GM19240 (cell line): ENCODE data around the gene RPL6.
A peak's percentile ranks its signal among the peaks of the same experiment; 100 is the strongest.
"Not testable (repeated sequence)": the region's sequence is repeated elsewhere in the genome, so short reads cannot be mapped to it uniquely, and the experiment has no call there.

Source experiments
- DNase-seq: peaks from one replicate; pipeline ENCODE4 v3.0.0; 2011; ENCODE audit warnings: low spot score; ENCODE audit not compliant: insufficient read length

The RPL6 gene

DNA sequence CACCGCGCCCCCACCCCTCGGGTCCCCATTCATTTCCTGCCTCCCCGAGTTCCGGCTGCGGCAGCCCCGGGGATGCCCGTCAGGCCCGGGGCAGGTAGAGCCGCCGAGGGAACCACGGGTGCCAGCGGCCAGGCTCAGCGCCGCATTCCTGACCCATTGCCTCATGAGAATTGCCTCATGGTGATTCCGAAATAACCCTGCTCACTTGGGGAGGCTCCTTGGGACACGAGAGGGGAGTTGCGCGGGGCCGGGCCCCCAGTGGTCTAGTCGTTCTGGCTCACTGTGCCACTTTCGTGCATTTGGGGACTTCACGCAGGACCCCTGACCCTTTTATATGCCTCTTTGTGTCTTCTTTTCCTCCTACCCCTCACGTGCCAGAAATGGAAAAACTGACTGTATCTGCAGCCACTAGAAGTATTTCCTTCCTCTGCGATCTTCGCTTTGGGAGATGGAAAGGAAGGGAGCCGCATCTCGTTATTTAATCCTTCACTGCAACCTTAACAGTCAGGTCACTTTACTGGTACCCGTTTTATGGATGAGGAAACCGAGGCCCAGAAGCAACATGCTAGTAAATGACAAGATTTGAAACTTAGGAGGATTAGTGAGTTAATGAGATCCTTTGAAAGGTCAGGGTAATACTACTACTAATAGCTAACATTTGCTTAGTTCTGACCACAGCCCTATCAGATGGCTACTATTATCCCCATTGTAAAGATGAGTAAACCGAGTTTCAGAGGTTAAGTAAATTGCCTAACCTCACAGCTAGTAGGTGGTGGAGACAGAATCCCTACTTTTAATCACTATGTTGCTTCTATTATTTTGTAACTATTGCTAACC is 10.1 kb upstream of the RPL6 start:
- peak; percentile 15 for DNase-seq

DNA sequence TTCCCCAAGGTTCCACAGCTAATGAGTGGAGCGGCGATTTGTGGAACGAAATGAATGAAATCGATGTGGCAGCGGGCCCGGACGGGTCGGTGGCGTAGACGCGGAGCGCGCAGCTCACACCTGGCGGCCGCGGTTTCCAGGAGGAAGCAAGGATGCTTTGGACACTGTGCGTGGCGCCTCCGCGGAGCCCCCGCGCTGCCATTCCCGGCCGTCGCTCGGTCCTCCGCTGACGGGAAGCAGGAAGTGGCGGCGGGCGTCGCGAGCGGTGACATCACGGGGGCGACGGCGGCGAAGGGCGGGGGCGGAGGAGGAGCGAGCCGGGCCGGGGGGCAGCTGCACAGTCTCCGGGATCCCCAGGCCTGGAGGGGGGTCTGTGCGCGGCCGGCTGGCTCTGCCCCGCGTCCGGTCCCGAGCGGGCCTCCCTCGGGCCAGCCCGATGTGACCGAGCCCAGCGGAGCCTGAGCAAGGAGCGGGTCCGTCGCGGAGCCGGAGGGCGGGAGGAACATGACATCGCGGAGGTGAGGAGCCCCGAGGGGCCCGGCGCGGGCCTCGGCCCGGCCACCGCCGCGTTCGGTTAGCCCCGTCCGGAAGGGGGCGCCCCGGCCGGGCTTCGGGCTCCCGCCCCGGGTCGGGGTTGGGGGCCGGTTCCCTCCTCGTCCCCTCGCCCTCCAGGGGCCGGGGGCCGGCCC is 9.3 kb upstream of the RPL6 start, which contains the start of gene PTPN11:
Gene PTPN11, plus strand, starts transcription at position 340 of the 689 bp plus-strand sequence. Its CDS starts 165 bp downstream, at position 505.
- peak; percentile 32 for DNase-seq

DNA sequence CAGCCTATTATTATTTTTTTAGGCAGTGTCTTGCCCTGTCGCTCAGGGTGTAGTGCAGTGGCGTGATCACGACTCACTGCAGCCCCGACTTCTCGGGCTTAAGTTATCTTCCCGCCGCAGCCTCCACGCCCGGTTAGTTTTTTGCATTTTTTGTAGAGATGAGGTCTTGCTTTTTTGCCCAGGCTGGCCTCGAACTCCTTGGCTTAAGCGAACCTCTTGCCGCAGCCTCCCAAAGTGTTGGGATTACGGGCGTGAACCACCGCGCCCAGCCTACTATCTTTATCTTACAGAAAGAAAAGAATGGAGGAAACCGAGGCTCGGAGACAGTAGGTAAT is 8.8 kb upstream of the RPL6 start:
- DNase-seq, result no peak

DNA sequence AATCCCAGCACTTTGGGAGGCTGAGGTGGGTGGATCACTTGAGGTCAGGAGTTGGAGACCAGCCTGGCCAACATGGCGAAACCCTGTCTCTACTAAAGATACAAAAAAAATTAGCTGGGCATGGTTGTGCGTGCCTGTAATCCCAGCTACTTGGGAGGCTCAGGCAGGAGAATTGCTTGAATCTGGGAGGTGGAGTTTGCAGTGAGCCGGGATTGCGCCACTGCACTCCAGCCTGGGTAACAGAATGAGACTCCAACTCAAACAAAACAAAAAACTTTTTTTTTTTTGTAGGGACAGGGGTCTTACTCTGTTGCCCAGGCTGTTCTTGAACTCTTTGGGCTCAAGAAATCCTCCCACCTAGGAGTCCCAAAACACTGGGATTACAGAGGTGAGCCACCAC is 6.1 kb upstream of the RPL6 start:
- not testable (repeated sequence) for DNase-seq

DNA sequence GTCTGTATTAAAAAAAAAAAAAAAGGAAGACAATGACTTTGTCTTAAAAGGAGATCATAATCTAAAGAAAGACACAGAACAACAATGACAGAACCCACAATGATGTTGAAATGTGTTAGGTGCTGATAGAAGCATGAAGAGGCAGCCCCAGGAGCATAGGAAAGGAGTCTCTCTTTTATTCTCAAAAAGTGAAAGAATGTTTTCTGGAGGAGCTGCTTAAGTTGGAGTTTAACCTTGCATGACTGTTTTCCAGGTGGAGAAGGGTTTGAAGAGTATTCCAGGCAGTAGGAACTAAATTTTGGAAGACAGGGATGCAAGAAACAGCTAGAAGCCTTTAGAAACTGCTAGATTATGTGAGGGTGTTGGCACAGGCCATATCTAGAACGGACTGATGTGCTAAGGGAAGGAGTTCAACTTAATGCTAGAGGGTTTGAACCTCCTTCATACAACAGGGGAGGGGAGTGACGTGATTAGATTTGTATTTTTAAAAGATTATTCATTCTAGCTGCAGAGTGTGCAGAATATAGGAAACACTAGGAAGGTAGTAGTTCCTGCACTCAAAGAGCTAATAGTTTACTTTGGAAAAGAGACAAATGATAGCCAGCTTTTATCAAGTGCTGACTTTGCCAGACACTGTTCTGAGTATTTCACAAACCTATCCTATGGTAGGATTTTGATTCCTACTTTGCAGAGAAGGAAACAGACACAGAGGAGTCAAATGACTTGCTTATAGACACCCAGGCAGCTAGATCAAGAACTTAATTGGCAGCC is 4.6 kb upstream of the RPL6 start:
- no peak for DNase-seq

DNA sequence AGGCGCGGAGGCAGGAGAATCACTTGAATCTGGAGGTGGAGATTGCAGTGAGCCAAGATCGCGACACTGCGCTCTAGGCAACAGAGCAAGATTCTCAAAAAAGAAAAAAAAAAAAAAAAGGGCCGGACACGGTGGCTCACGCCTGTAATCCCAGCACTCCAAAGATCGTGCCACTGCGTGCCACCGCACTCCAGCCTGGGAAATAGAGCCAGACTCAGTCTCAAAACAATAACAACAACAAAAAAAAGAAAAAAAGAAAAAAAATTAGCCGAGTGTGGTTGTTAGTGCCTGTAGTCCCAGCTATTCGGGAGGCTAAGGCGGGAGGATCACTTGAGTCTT is 470 bp upstream of the RPL6 start:
- DNase-seq, result no peak

DNA sequence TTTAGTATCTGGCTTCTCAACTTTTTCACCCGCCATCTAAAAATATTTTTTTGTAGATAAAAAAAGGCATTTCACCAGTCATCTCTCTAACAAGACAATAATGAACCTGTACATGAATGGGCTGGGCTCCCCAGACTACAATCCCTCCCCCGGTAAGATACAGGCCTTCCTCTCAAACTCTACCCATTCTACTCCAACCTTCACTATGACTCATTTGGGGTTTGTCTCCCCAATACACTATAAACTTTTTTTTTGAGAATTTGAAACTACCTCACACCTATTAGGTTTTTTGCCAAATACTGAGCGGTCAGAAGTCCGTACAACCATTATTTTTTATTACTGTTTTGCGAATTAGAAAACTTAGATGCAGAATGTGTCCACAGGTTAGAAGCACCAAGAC is 784 bp downstream of the RPL6 start:
- no peak for DNase-seq

DNA sequence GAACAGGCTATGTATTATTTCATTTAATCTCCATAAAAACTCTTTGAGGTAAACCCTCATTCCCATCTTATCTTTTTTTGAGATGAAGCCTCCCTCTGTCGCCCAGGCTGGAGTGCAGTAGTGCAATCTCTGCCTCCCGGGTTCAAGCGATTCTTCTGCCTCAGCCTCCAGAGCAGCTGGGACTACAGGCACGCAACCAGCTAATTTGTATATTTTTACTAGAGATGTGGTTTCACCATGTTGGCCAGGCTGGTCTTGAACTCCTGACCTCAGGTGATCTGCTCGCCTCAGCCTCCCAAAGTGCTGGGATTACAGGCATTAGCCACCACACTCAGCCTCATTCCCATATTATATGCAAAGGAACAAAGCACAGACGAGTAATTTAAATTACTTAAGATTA is 1.7 kb downstream of the RPL6 start:
- not testable (repeated sequence) for DNase-seq

DNA sequence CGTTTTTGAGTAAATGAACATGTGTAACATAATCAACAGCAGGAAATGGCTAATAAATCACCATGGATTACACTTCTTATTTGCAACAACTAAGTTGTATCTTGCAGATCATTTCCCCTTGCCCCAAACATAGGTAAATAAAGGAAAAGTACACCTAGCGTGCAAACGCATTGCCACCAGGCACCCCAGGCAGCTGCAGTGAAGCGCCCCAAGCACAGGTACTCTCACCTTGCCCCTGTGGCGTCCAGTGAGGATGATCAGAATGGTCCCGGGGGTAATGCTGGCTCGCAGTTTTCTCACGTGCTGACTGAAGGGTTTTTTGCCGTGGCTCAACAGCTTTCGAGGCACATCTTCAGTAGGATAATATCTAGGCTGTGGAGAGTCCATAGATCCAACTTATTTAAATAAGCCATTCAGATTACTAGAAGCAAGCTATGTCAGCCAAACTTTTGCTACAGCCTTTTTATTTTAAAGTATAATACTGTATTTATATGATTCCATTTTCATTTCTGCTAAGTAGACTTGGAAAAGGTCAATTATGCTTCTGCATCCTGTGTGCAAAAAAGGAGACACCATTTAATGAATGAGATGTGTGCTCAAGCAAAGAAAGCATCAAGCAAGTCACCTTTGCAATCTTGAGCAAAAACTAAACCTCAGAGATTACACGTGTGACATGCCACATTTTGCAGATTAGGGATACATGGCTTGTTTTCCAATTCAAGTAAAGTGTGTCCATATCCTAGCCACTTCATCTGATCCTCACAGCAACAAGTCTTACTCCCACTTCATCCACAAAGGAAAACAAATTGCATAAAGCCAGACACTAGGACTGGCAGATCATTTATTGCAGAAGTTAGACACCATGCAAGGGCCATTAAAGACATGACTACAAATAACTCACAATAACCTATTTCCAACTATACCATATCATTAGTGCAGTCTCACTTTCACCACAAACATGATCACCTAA is 2.6 kb downstream of the RPL6 start:
- no peak for DNase-seq

DNA sequence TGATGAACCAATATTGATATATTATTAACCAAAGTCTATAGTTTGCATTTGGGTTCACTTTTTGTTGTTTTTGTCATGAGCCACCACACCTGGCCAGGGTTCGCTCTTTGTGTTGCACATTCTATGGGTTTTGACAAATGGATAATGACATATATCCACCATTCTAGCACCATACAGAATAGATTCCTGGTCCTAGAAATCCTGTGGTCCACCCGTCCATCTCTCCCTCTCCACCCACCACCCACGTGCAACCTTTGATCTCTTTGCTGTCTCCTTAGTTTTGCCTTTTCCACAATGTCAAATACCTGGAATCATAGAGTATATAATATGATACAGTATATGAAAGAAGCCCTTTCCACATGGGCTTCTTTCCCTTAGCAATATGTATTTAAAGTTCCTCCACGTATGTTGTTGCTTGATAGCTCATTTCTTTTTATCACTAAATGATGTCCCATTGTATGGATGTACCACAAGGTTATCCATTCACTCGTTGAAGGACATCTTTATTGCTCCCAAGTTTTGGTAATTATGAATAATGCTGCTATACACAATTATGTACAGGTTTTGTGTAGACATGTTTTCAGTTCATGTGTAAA is 7.4 kb downstream of the RPL6 start:
- DNase-seq, result no peak

DNA sequence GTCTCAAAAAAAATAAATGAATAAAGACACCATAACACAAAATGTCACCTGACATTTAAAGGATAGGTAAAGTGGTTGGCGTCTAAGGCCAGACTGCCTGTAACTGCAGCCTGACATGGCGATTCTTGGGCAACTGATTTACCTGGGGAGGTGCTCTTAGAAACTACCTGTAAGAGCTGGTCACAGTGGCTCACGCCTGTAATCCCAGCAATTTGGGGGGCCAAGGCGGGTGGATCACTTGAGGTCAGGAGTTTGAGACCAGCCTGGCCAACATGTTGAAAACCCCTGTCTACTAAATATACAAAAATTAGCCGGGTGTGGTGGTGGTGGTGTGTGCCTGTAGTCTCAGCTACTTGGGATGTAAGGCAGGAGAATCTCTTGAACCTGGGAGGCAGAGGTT is 8.4 kb downstream of the RPL6 start:
- DNase-seq, result no peak

DNA sequence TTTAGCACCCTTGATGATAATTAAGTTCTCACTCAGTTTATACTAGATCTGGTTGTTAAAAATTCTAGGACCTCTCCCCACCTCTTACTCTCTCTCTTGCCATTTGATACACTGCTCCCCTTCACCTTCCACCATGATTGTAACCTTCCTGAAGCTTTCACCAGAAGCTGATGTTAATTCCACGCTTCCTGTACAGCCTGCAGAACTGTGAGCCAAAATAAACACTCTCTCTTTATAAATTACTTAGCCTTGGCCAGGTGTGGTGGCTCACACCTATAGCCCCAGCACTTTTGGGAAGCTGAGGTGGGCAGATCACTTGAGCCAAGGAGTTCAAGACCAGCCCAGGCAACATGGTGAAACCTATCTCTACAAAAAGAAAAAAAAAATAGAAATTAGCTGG is 16.1 kb downstream of the RPL6 start:
- no peak for DNase-seq

DNA sequence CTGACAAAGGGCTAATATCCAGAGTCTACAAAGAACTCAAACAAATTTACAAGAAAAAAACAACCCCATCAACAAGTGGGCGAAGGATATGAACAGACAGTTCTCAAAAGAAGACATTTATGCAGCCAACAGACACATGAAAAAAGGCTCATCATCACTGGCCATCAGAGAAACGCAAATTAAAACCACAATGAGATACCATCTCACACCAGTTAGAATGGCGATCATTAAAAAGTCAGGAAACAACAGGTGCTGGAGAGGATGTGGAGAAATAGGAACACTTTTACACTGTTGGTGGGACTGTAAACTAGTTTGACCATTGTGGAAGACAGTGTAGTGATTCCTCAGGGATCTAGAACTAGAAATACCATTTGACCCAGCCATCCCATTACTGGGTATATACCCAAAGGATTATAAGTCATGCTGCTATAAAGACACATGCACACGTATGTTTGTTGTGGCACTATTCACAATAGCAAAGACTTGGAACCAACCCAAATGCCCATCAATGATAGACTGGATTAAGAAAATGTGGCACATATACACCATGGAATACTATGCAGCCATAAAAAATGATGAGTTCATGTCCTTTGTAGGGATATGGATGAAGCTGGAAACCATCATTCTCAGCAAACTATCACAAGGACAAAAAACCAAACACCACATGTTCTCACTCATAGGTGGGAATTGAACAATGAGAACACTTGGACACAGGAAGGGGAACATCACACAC is 19.3 kb downstream of the RPL6 start:
- not testable (repeated sequence) for DNase-seq

DNA sequence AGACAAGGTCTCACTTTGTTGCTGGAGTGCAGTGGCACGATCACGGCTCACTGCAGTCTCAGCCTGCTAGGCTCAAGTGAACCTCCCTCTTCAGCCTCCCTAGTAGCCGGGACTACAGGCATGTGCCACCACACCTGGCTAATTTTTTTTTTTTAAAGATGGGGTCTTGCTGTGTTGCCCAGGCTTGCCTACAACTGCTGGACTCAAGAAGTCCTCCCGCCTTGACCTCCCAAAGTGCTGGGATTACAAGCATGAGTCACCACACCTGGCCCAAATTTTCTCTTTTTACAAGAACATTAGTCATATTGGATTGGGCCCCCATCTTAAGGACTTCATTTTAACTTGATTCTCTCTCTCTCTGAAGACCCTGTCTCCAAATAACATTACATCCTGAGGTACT is 20.2 kb downstream of the RPL6 start:
- DNase-seq, result no peak

DNA sequence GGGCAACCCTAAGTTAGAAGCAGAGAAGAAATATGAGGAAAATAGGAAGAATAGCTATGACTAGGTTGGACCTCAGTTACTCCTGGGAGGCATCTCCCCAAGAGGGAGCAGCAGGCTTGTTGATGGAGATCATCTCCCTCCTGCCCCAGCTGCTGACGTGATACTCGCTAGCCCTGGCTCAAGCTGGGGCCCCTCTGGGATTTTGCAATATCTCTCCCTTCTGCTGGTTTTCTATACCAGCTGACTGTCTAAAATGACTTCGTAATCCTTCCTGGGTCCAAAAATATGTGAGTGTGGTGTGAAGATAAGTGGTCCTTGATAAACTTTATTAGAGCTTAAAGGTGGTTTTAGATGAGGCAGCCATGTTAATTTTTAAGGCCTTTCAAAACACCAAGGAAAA is 22.7 kb downstream of the RPL6 start:
- DNase-seq, result no peak

DNA sequence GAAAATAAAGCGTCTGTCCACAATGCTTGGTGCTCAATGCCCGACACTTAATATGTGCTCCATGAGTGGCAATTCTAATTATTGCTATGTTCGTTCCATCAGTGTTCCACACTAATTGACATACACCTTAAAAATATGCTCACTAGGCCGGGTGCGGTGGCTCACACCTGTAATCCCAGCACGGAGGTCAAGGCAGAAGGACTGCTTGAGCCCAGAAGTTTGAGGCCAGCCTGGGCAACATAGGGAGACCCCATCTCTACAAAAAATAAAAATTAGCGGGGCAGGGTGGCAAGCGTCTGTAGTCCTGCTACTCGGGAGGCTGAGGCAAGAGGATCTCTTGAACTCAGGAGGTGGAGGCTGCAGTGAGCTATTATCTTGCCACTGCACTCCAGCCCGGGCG is 26.5 kb downstream of the RPL6 start:
- DNase-seq, result no peak

DNA sequence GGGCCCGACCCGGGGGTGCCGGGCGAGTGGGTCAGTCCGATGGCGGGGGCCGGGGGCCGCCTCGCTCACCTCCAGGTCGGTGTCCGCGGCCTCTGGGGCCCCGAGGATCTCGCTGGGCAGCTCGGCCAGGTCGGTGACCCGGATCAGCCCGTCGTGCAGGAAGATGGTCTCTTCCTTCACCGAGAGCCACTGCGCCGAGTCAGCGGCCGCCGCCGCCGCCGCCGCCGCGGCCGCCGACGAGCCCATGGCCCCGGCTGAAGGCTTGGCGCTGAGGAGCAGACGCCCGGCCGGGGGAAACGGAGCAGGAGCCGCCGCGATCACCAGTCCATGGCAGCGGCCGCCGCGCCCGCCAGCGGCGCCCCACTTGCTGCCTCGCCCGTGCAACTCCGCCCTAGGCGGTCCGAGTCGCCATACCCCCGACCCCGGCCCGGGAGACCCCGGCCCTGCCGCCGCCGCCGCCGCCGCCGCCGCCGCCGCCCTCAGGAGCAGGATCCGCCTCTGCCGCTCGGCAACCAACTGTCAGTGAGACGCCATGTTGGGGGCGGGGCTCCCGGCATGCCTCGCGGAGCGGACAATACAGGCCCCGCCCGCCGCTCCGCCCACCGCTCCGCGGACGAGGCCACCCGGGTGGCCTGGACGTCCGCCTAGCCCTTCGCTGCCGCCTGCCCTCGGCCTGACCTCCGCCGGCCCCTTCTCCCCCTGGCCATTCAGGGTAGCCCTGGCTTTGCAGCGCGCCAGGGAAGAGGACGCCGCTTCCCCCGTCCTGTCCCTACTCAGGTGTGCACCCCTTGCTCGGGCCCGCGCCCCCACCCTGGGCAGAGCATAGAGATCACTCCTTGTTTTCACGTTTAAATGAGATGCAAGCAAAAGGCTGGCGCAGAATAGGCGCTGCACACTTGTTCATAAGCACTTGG is 27.3 kb downstream of the RPL6 start, which contains the start of gene HECTD4:
Gene HECTD4, minus strand, starts transcription at position 549 of the 914 bp plus-strand sequence. Its CDS starts 303 bp downstream, at position 246.
- DNase-seq, result peak; percentile 86

DNA sequence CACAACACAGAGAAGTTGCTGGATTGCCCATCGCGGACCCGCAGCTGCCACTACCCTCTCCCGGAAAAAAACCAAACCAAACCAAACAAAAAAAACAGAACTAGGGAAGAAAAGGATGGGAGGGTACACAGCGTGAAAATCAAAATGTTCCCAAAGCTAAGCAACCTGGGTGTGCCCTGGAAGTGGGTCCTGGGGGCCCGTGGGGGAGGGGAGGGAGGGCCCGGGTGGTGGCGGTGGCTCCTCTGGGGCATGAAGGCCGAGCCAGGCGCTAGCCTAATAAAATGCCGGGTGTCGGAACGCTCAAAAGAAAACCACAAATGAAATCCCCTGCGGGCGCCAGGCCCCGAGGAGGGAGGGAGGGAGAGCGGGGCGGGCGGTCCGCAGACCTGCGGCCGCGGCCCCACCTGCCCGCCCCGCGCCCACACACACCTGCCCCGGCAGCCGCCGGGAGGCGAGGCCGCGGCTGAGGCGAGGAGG is 28.0 kb downstream of the RPL6 start:
- DNase-seq, result peak; percentile 23
